ENCODE measurements around the gene CTAGE1. TPM values are rescaled to one million over a fixed set of nuclear protein-coding genes. Genes with fewer than 3 reads are reported as not detected.
A peak's percentile ranks its signal among the peaks of the same experiment; 100 is the strongest.

CTAGE1 gene
- total RNA-seq, 1 donor from 2014 or later = not detected

DNA sequence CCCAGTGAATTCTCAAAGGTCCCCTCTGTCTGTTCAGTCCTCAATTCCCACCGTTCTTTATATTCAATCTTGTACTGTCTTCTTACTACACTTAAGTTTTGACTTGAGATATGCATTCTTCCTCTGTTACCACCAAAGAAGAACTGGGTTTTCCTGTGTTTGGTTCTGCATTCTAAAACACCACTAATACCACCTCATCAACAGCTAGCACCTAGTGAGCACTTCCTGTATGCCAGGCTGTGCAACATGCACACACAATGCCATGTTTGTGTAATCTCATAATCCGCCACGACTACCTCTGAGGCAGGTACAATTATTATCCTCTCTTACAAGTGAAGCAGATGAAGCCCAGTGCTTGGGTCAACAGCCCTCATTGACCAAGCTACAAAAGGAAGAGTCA is 11.8 kb upstream of the CTAGE1 start:
- H3K36me3 Mint-ChIP-seq = no peaks in the 10 kb centered on the region
- H3K27me3 Mint-ChIP-seq (ENCODE audit: insufficient read depth, low read depth) = peaks cover 6% of the 10 kb centered on the region
- H3K9me3 Mint-ChIP-seq = no peaks in the 10 kb centered on the region
- no peak overlapping the region for H3K4me3 Mint-ChIP-seq
- no peaks in the 10 kb centered on the region for H3F3A ChIP-seq (ENCODE audit: low read depth)
- H3K27ac Mint-ChIP-seq = no peak overlapping the region
- TF ChIP-seq EZH2 (IDR thresholded peaks at IDR 0.05) (no peak), EZH2phosphoT487 (IDR thresholded peaks at IDR 0.05) (no peak)
- TF ChIP-seq, protein P1, sequence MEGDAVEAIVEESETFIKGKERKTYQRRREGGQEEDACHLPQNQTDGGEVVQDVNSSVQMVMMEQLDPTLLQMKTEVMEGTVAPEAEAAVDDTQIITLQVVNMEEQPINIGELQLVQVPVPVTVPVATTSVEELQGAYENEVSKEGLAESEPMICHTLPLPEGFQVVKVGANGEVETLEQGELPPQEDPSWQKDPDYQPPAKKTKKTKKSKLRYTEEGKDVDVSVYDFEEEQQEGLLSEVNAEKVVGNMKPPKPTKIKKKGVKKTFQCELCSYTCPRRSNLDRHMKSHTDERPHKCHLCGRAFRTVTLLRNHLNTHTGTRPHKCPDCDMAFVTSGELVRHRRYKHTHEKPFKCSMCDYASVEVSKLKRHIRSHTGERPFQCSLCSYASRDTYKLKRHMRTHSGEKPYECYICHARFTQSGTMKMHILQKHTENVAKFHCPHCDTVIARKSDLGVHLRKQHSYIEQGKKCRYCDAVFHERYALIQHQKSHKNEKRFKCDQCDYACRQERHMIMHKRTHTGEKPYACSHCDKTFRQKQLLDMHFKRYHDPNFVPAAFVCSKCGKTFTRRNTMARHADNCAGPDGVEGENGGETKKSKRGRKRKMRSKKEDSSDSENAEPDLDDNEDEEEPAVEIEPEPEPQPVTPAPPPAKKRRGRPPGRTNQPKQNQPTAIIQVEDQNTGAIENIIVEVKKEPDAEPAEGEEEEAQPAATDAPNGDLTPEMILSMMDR (IDR thresholded peaks at IDR 0.05) = no peak
- peaks cover 4% of the 10 kb centered on the region for H3K4me1 ChIP-seq
- no peak overlapping the region for H2AFZ ChIP-seq (replicated peaks)
- H3K27ac ChIP-seq = no peak overlapping the region
- H3K9me3 ChIP-seq (ENCODE audit: low read depth) = no peaks in the 10 kb centered on the region
- H3K4me3 ChIP-seq = no peak overlapping the region
- no peak overlapping the region for H3K4me2 ChIP-seq
- no peaks in the 10 kb centered on the region for H3K27me3 ChIP-seq
- H3K9ac ChIP-seq = no peak overlapping the region
- peaks cover 12% of the 10 kb centered on the region for H3K4me1 Mint-ChIP-seq
- no peak for DNase-seq (ENCODE audit: low spot score)
- no peaks in the 10 kb centered on the region for H3K36me3 ChIP-seq
- H4K20me1 ChIP-seq (ENCODE audit: low read depth) = no peaks in the 10 kb centered on the region
- no peaks in the 10 kb centered on the region for H3K79me2 ChIP-seq (ENCODE audit: low read depth)

DNA sequence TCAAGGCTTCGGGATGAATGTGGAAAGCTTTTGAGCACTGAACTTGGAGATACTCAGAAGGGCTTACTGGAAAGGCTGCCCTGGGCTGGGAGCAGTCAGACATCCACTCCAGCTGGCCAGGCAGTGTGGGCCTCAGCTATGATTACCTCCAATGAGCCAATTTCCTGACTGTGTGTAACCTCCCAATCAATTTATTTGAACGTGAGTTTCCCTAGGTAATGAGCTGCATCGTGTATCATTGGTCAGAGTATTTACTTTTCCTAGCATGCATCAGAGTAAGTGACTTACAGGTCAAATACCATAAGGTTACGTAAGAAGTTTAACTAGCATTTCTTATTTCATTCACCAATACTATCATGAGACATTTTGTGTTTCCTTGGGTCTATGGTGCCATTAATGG is 11.0 kb upstream of the CTAGE1 start:
- H3K27me3 ChIP-seq = no peaks in the 10 kb centered on the region
- DNase-seq (ENCODE audit: low spot score) = no peak
- H3K27me3 Mint-ChIP-seq (ENCODE audit: insufficient read depth, low read depth) = peaks cover 6% of the 10 kb centered on the region
- no peaks in the 10 kb centered on the region for H4K20me1 ChIP-seq (ENCODE audit: low read depth)
- peak overlapping the region; percentile 46 for H2AFZ ChIP-seq (replicated peaks)
- TF ChIP-seq, protein P1 (IDR thresholded peaks at IDR 0.05) = no peak
- TF ChIP-seq EZH2 (IDR thresholded peaks at IDR 0.05) (no peak), EZH2phosphoT487 (IDR thresholded peaks at IDR 0.05) (no peak)
- H3K4me3 Mint-ChIP-seq = no peak overlapping the region
- H3K36me3 ChIP-seq = no peaks in the 10 kb centered on the region
- no peak overlapping the region for H3K4me3 ChIP-seq
- no peaks in the 10 kb centered on the region for H3K4me1 ChIP-seq
- H3K9ac ChIP-seq = no peak overlapping the region
- H3K27ac Mint-ChIP-seq = no peak overlapping the region
- no peaks in the 10 kb centered on the region for H3K79me2 ChIP-seq (ENCODE audit: low read depth)
- no peaks in the 10 kb centered on the region for H3F3A ChIP-seq (ENCODE audit: low read depth)
- no peaks in the 10 kb centered on the region for H3K36me3 Mint-ChIP-seq
- peaks cover 10% of the 10 kb centered on the region for H3K4me1 Mint-ChIP-seq
- H3K4me2 ChIP-seq = no peak overlapping the region
- H3K9me3 Mint-ChIP-seq = no peaks in the 10 kb centered on the region
- no peak overlapping the region for H3K27ac ChIP-seq
- no peaks in the 10 kb centered on the region for H3K9me3 ChIP-seq (ENCODE audit: low read depth)

DNA sequence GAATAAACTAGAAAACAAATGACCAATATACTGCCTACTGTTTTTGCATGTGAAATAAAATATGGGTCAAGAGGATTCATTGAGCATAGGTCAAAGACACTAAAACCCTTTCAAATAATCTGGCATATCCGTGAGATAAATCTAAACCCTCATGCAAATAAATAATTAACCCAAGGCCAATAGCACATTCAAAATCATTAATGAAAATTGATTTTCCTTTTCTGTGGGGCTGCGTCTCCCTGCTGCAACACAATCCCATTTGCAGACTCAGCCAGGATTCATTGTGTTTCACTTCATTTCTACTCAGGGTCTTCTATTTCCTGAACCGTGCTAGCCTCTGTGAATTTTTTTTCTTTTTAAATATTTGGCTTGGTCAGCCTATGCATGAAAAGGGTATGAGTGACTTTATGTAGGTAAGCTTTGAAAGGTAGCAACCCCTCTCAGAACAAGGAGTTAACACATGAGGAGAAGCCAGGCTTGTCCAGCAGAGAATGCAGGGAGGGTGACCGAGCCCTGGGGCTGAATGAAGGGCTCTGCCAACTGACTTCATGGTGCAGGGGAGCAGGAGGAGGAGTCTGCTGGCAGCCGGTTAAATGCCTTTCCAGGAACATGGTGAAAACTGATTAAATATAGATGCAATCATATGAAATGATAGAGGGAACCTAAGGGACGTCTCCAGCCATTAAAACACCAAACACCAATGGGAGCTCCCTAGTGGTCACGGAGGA is 10.3 kb upstream of the CTAGE1 start:
- H3K27ac Mint-ChIP-seq = no peak overlapping the region
- no peaks in the 10 kb centered on the region for H3K27me3 ChIP-seq

More for the DNA sequence above, 10.3 kb upstream of the CTAGE1 start:
- no peak overlapping the region for H3K9ac ChIP-seq
- no peaks in the 10 kb centered on the region for H4K20me1 ChIP-seq (ENCODE audit: low read depth)
- TF ChIP-seq EZH2phosphoT487 (IDR thresholded peaks at IDR 0.05) = no peak
- TF ChIP-seq EZH2 (IDR thresholded peaks at IDR 0.05) = no peak
- TF ChIP-seq, protein P1 (IDR thresholded peaks at IDR 0.05) = no peak
- no peak overlapping the region for H3K4me3 ChIP-seq
- Mint-ChIP-seq H3K36me3 (no peaks in the 10 kb centered on the region), H3K4me1 (peaks cover 6% of the 10 kb centered on the region), H3K4me3 (no peak overlapping the region), H3K9me3 (no peaks in the 10 kb centered on the region), H3K27me3 (ENCODE audit: insufficient read depth, low read depth) (peaks cover 6% of the 10 kb centered on the region)
- H2AFZ ChIP-seq (replicated peaks) = peak overlapping the region; percentile 46
- no peak for DNase-seq (ENCODE audit: low spot score)
- H3K36me3 ChIP-seq = no peaks in the 10 kb centered on the region
- H3K79me2 ChIP-seq (ENCODE audit: low read depth) = no peaks in the 10 kb centered on the region
- no peaks in the 10 kb centered on the region for H3K4me1 ChIP-seq
- H3K4me2 ChIP-seq = no peak overlapping the region
- H3K9me3 ChIP-seq (ENCODE audit: low read depth) = no peaks in the 10 kb centered on the region
- H3F3A ChIP-seq (ENCODE audit: low read depth) = no peaks in the 10 kb centered on the region
- H3K27ac ChIP-seq = no peak overlapping the region
